Suprapubic skin (tissue), 4 donors: ENCODE results near the gene PMM1.

ENCODE experiments used
- CTCF ChIP-seq, 2 donors: fragments of 200-600 bp in 1 of 2; fragments of 450-650 bp in 1 of 2; sonication (generic) in 1 of 2; IDR thresholded peaks; one replicate each; pipeline ENCODE4 v1.5.1; 2016 to 2019; ENCODE audit warnings: antibody characterized with exemption in 2 of 2, mild to moderate bottlenecking in 1 of 2, moderate library complexity in 1 of 2
- EP300 ChIP-seq: sonication (generic); formaldehyde crosslinking; IDR thresholded peaks from one replicate; pipeline ENCODE4 v1.6.1; 2017; ENCODE audit warnings: antibody characterized with exemption
- POLR2A ChIP-seq, 2 donors: fragments of 450-650 bp; IDR thresholded peaks; one replicate each; pipeline ENCODE4 v1.6.1; 2017; ENCODE audit warnings: antibody characterized with exemption in 2 of 2, mild to moderate bottlenecking in 2 of 2, moderate library complexity in 2 of 2
- POLR2AphosphoS5 ChIP-seq, 3 donors: sonication (generic); formaldehyde crosslinking; IDR thresholded peaks; one replicate each; pipeline ENCODE4 v1.6.1; 2017; ENCODE audit warnings: antibody characterized with exemption in 3 of 3

GRCh38 chr22:41598081-41598480 is 8.4 kb upstream of the PMM1 start:
- TF ChIP-seq CTCF (IDR thresholded peaks at IDR 0.05), result no peak
- TF ChIP-seq POLR2AphosphoS5 (IDR thresholded peaks at IDR 0.05), result no peak
- no peak for TF ChIP-seq POLR2A (IDR thresholded peaks at IDR 0.05)
- TF ChIP-seq EP300, result no peak
